Measurements from ENCODE around the gene TUBGCP3. TPM values are rescaled to one million over a fixed set of nuclear protein-coding genes. Genes with fewer than 3 reads are reported as not detected.

Gene TUBGCP3
- total and polyA plus RNA-seq, 9 of the 15 experiments (the other 6 are each of a cell fraction or from before 2014, with no cell fraction given), result 3.0 to 24.8 (median 15.2) TPM

- TF ChIP-seq TEAD4 (IDR thresholded peaks at IDR 0.05; ENCODE audit: low read length) (no peak), TEAD4 (CRISPR knock-in tag; IDR thresholded peaks at IDR 0.05; ENCODE audit: borderline replicate concordance) (no peak), ZBTB17 (CRISPR knock-in tag; IDR thresholded peaks at IDR 0.05) (no peak), WHSC1 (IDR thresholded peaks at IDR 0.05; ENCODE audit: low read length) (no peak), ZNF583 (CRISPR knock-in tag; IDR thresholded peaks at IDR 0.05) (no peak)
Observed at GRCh38 chr13:112608212-112608611, 20.3 kb upstream of the TUBGCP3 start (continued).

GRCh38 chr13:112606109-112607001 lies 18.4 kb upstream of the TUBGCP3 start:
- ChIA-PET CTCF (ENCODE audit: low intra/inter-chr PET ratio) (interaction anchor here (0.8 kb wide), 2 partner anchors 163 to 1102 kb away, joined by 3 to 5 read pairs; no protein-coding TSS in a partner anchor), POLR2A (interaction anchor here (0.5 kb wide), 1 partner anchor 215 kb away, joined by 3 read pairs; no protein-coding TSS in a partner anchor)
- H3K9ac ChIP-seq (ENCODE audit: insufficient read depth in 1 of 2, low read depth in 2 of 2, low read length in 2 of 2), result peak overlapping the region; percentile 64 to 71; a peak in 3 of 4 replicates
- H3K4me3 ChIP-seq, result peak overlapping the region; percentile 34
- H3K9me1 ChIP-seq (ENCODE audit: control insufficient read depth, insufficient read depth, low read length), result no peaks in the 10 kb centered on the region
- H2AFZ ChIP-seq (ENCODE audit: low read depth, low read length), result peak overlapping the region; percentile 94
- DNase-seq (ENCODE audit: extremely low read depth in 1 of 4, low spot score in 3 of 4) (peak; percentile 88 to 93 (median 91)), ATAC-seq (peak; percentile 100), FAIRE-seq (peak; percentile 91)
- in situ Hi-C loops (cut with MboI) (loop anchor here (25.0 kb wide), 1 partner anchor 1119 kb away; no protein-coding TSS in a partner anchor), intact Hi-C loops (cut with micrococcal nuclease) (loop anchor here (5.0 to 10.0 kb wide), 2 partner anchors 149 to 1132 kb away; no protein-coding TSS in a partner anchor)
- H3K27ac ChIP-seq (ENCODE audit: extremely low read depth, low read depth, low read length), result no peak overlapping the region
- H3K4me2 ChIP-seq (ENCODE audit: insufficient read depth, low read length), result peak overlapping the region; percentile 79
- no peaks in the 10 kb centered on the region for H3K9me3 ChIP-seq (replicated peaks; ENCODE audit: control insufficient read depth, insufficient read depth, low read depth, low read length)
- H3K27me3 ChIP-seq (ENCODE audit: control insufficient read depth in 2 of 2, insufficient read depth in 2 of 2, low read length in 2 of 2), result peaks cover 6 to 7% of the 10 kb centered on the region in 2 experiments; a peak in 4 of 5 replicates
- H3K79me2 ChIP-seq (ENCODE audit: control insufficient read depth, insufficient read depth, low read length), result no peaks in the 10 kb centered on the region
- no peaks in the 10 kb centered on the region for H3K36me3 ChIP-seq (ENCODE audit: control insufficient read depth, insufficient read depth, low read length)
- peaks cover 0 to 5% of the 10 kb centered on the region in 2 experiments; a peak in 1 of 5 replicates for H3K4me1 ChIP-seq (replicated peaks in 1 of 2; ENCODE audit: control insufficient read depth in 2 of 2, insufficient read depth in 2 of 2, low read length in 2 of 2)
- 4% methylated on average over 30 of the region's 45 CpGs for WGBS (ENCODE audit: insufficient coverage, low coverage, missing lambda C conversion rate)
- no peaks in the 10 kb centered on the region for H4K20me1 ChIP-seq (replicated peaks; ENCODE audit: control insufficient read depth, insufficient read depth, low read length)
- BruUV-seq (replicated peaks), result no TSS peak
- TF ChIP-seq MCM7 (IDR thresholded peaks at IDR 0.05) (no peak), ETS1 (conservative IDR thresholded peaks at IDR 0.05; ENCODE audit: control insufficient read depth, low read depth, low read length) (no peak), ZNF134 (CRISPR knock-in tag; conservative IDR thresholded peaks at IDR 0.05) (no peak), ZNF12 (CRISPR knock-in tag; IDR thresholded peaks at IDR 0.05) (no peak), NR0B1 (IDR thresholded peaks at IDR 0.05; ENCODE audit: partially characterized antibody) (no peak), SIN3B (IDR thresholded peaks at IDR 0.05; ENCODE audit: low read depth) (no peak), ZBTB26 (CRISPR knock-in tag; IDR thresholded peaks at IDR 0.05) (no peak), TAF15 (IDR thresholded peaks at IDR 0.05; ENCODE audit: low read depth, low read length) (no peak), L3MBTL2 (IDR thresholded peaks at IDR 0.05) (no peak), HNRNPH1 (optimal IDR thresholded peaks at IDR 0.05; ENCODE audit: low read depth, low read length) (no peak)
